Endothelial cell of umbilical vein (primary cell): ENCODE measurements around the gene RGS17. TPM values are rescaled to one million over a fixed set of nuclear protein-coding genes. Genes with fewer than 3 reads are reported as not detected.

Experiments
- BruUV-seq: library from RNA; stranded (reverse); fragments of 400-500 nt; replicated peaks from 2 replicates; lab custom pipeline; 2021; lab: Mats Ljungman, UMichigan
- CTCF ChIA-PET: fragments of 300-600, 350-600 bp; sonication (Branson Sonifier 250); formaldehyde crosslinking; loops from one replicate; lab custom pipeline; 2021; ENCODE audit warnings: antibody characterized with exemption, inconsistent platforms; lab: Charles Lee
- POLR2A ChIA-PET: fragments of 300-600, 350-600 bp; sonication (Branson Sonifier 250); formaldehyde crosslinking; loops from one replicate; lab custom pipeline; 2021; ENCODE audit warnings: antibody characterized with exemption, inconsistent platforms; lab: Charles Lee
- DNase-seq: peaks from one replicate; pipeline ENCODE4 v3.0.0-alpha.2; 2011; ENCODE audit warnings: low read depth, low spot score
- FAIRE-seq: peaks from 2 replicates; lab custom pipeline; 2011; peaks lifted over from hg19 to GRCh38; lab: Jason Lieb, UNC
- H2AFZ ChIP-seq: 2 replicates; pipeline ENCODE4 v1.6.0; 2012; ENCODE audit warnings: low read depth, low read length, control low read depth, inconsistent platforms
- H3K27ac ChIP-seq: 2 replicates; pipeline ENCODE4 v1.5.1; 2011; ENCODE audit warnings: low read depth, mild to moderate bottlenecking, control low read depth, low read length, moderate library complexity; ENCODE audit not compliant: insufficient read depth
- H3K27me3 ChIP-seq, 2 experiments: 2 replicates each; pipeline versions ENCODE4 v1.6.0 to v1.6.1; 2011; ENCODE audit warnings: low read length in 2 of 2, mixed read lengths in 1 of 2; ENCODE audit not compliant: control insufficient read depth in 2 of 2, insufficient read depth in 2 of 2
- H3K36me3 ChIP-seq, 2 experiments: 2 replicates in 1 of 2; 3 replicates in 1 of 2; pipeline ENCODE4 v1.5.1; 2011; ENCODE audit warnings: low read length in 2 of 2, mild to moderate bottlenecking in 1 of 2, moderate library complexity in 1 of 2; ENCODE audit not compliant: control insufficient read depth in 2 of 2, insufficient read depth in 2 of 2; ENCODE audit errors: extremely low read depth in 1 of 2
- H3K4me1 ChIP-seq: 3 replicates; pipeline ENCODE4 v1.5.1; 2011; ENCODE audit warnings: mild to moderate bottlenecking, low read length; ENCODE audit not compliant: control insufficient read depth, insufficient read depth; ENCODE audit errors: extremely low read depth
- H3K4me2 ChIP-seq: 2 replicates; pipeline ENCODE4 v1.6.1; 2011; ENCODE audit warnings: low read length, control low read depth, mixed read lengths; ENCODE audit not compliant: insufficient read depth
- H3K4me3 ChIP-seq, 3 experiments: fragments of 200-600 bp in 1 of 3; sonication (generic), shearing (Covaris generic) in 1 of 3; replicated peaks in 1 of 3; 2 replicates each; pipeline ENCODE4 v1.5.1; 2011 to 2016; ENCODE audit warnings: control low read depth in 3 of 3, low read length in 3 of 3, mild to moderate bottlenecking in 2 of 3, inconsistent platforms in 1 of 3, low read depth in 1 of 3, moderate library complexity in 1 of 3; ENCODE audit not compliant: insufficient read depth in 1 of 3
- H3K79me2 ChIP-seq: 2 replicates; pipeline ENCODE4 v1.6.0; 2012; ENCODE audit warnings: low read length, inconsistent platforms; ENCODE audit not compliant: control insufficient read depth, insufficient read depth
- H3K9ac ChIP-seq: replicated peaks from 2 replicates; pipeline ENCODE3; 2011; ENCODE audit warnings: low read length, control low read depth; ENCODE audit not compliant: insufficient read depth; ENCODE audit errors: extremely low read depth
- H3K9me1 ChIP-seq: replicated peaks from 3 replicates; pipeline ENCODE4 v1.6.0; 2011; ENCODE audit warnings: mild to moderate bottlenecking, low read length; ENCODE audit not compliant: control insufficient read depth, insufficient read depth; ENCODE audit errors: extremely low read depth
- H3K9me3 ChIP-seq: replicated peaks from 2 replicates; pipeline ENCODE4 v1.5.1; 2012; ENCODE audit warnings: low read length, inconsistent platforms; ENCODE audit not compliant: control insufficient read depth, insufficient read depth
- H4K20me1 ChIP-seq: replicated peaks from 2 replicates; pipeline ENCODE3; 2011; ENCODE audit warnings: mild to moderate bottlenecking, low read length; ENCODE audit not compliant: control insufficient read depth, insufficient read depth; ENCODE audit errors: extremely low read depth
- CTCF ChIP-seq, 2 donors: IDR thresholded peaks; 1 replicate in 1 of 2; 2 replicates in 1 of 2; pipeline ENCODE4 v1.5.1; 2011; ENCODE audit warnings: low read length in 2 of 2, mild to moderate bottlenecking in 2 of 2, moderate library complexity in 2 of 2, control low read depth in 1 of 2, inconsistent platforms in 1 of 2, low read depth in 1 of 2; ENCODE audit not compliant: insufficient read depth in 1 of 2; ENCODE audit errors: extremely low read depth in 1 of 2
- EZH2 ChIP-seq: IDR thresholded peaks from 2 replicates; pipeline ENCODE4 v1.6.1; 2012; ENCODE audit warnings: borderline replicate concordance, low read depth, mild to moderate bottlenecking, moderate library complexity, low read length, inconsistent platforms; ENCODE audit not compliant: severe bottlenecking
- GATA2 ChIP-seq: IDR thresholded peaks from 2 replicates; pipeline ENCODE4 v1.7.0; 2011; ENCODE audit warnings: low read depth, mild to moderate bottlenecking, moderate library complexity, mixed read lengths, low read length; ENCODE audit not compliant: insufficient read length, insufficient read depth
- JUN ChIP-seq: IDR thresholded peaks from 2 replicates; pipeline ENCODE4 v1.6.1; 2011; ENCODE audit warnings: borderline replicate concordance, low read depth; ENCODE audit not compliant: insufficient read length, insufficient read depth
- MYC ChIP-seq: IDR thresholded peaks from one replicate; pipeline ENCODE4 v1.6.1; 2011; ENCODE audit warnings: mild to moderate bottlenecking, low read depth, low read length
- POLR2A ChIP-seq: IDR thresholded peaks from 2 replicates; pipeline ENCODE4 v1.6.1; 2012; ENCODE audit warnings: low read depth, mild to moderate bottlenecking, control low read depth, low read length
- POLR2AphosphoS5 ChIP-seq: IDR thresholded peaks from 2 replicates; pipeline ENCODE4 v1.6.1; 2012; ENCODE audit warnings: low read depth, mild to moderate bottlenecking, control low read depth, low read length, moderate library complexity; ENCODE audit not compliant: insufficient read depth
- dilution Hi-C: fragments of 300-500 bp; cut with MboI; formaldehyde crosslinking; loops from one replicate; pipeline ENCODE4 v1.15.0; 2019; ENCODE audit warnings: low sequenced_read_pairs; ENCODE audit not compliant: extremely low pct_ligation_motif_present
- intact Hi-C: fragments of 100-400 bp; cut with micrococcal nuclease; formaldehyde crosslinking; loops from one replicate; pipeline ENCODE4 v1.10.0; 2022
- polyA plus RNA-seq, 4 experiments: library from polyadenylated mRNA; depleted of rRNA in 3 of 4; stranded (reverse) in 3 of 4; unstranded in 1 of 4; fragments of >200 nt; gene quantifications; 2 replicates each; pipeline versions ENCODE4 v1.2.1 to v1.2.3, GENCODE V29; 2011 to 2012; ENCODE audit warnings: missing spikeins in 1 of 4
- total RNA-seq: library from RNA; stranded (reverse); gene quantifications from 2 replicates; pipeline ENCODE4 v1.2.3, GENCODE V29; 2021

Gene RGS17
- total and polyA plus RNA-seq, 2 donors (not counting 3 experiments of a cell fraction or from before 2014, with no cell fraction given): 0.40 to 1.1 TPM

GRCh38 chr6:152975204-152975915, 155.7 kb downstream of the RGS17 start:
- no peak overlapping the region for H3K27ac ChIP-seq
- ChIA-PET POLR2A (no interaction called here), CTCF (no interaction called here)
- H3K9me3 ChIP-seq: no peaks in the 10 kb centered on the region
- DNase-seq: no peak
- no peak overlapping the region for H2AFZ ChIP-seq
- H3K4me2 ChIP-seq: peak overlapping the region; percentile 25
- H3K9ac ChIP-seq: no peak overlapping the region
- no peaks in the 10 kb centered on the region for H3K27me3 ChIP-seq
- intact Hi-C loops: no loop called here
- H3K9me1 ChIP-seq: no peaks in the 10 kb centered on the region
- dilution Hi-C loops: no loop called here
- H3K79me2 ChIP-seq: peaks cover 83% of the 10 kb centered on the region
- peaks cover 2 to 30% of the 10 kb centered on the region in 2 experiments for H3K36me3 ChIP-seq
- no peak for TF ChIP-seq POLR2A
- TF ChIP-seq POLR2AphosphoS5: no peak
- H3K4me1 ChIP-seq: peaks cover 28% of the 10 kb centered on the region
- no peak for FAIRE-seq
- H3K4me3 ChIP-seq: no peak overlapping the region
- no peaks in the 10 kb centered on the region for H4K20me1 ChIP-seq
- BruUV-seq: no TSS peak

DNA sequence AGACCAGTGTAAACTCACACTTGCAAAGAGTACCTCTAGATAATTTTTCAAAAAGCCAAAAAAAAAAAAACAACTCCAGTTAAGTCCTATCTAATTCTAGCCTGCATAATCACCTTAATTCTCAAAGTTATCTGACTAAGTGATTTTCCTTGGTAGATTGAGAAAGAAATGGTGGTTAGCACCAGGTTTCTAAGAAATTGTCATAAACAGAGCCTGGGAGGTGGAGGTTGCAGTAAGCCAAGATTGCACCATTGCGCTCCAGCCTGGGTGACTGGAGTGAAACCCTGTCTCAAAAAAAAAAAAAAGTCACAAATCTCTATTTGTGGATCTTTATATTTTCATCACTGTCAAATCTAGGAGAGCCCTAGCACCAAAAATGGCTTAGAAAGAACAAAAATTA, 157.2 kb downstream of the RGS17 start:
- Histone ChIP-seq H3K4me1 (peaks cover 14% of the 10 kb centered on the region), H3K9ac (no peak overlapping the region), H3K27ac (no peak overlapping the region), H3K79me2 (peaks cover 68% of the 10 kb centered on the region), H4K20me1 (no peaks in the 10 kb centered on the region), H3K9me1 (no peaks in the 10 kb centered on the region), H3K4me2 (no peak overlapping the region), H2AFZ (no peak overlapping the region), H3K9me3 (no peaks in the 10 kb centered on the region), H3K27me3 (no peaks in the 10 kb centered on the region), H3K36me3 (peaks cover 4 to 38% of the 10 kb centered on the region in 2 experiments), H3K4me3 (no peak overlapping the region)
- ChIA-PET CTCF (no interaction called here), POLR2A (no interaction called here)
- dilution Hi-C loops: no loop called here
- TF ChIP-seq POLR2A: no peak
- no peak for TF ChIP-seq EZH2
- TF ChIP-seq GATA2: no peak
- TF ChIP-seq JUN: no peak
- no peak for TF ChIP-seq CTCF (IDR thresholded peaks at IDR 0.05; ENCODE audit: extremely low read depth in 1 of 2, insufficient read depth in 1 of 2, low read depth in 1 of 2, low read length in 2 of 2)
- no peak for TF ChIP-seq MYC
- no TSS peak for BruUV-seq
- DNase-seq (no peak), FAIRE-seq (no peak)
- intact Hi-C loops: no loop called here
